ENCODE results near the gene POLR2B. TPM values are rescaled to one million over a fixed set of nuclear protein-coding genes. Genes with fewer than 3 reads are reported as not detected.

The POLR2B gene
- total and polyA plus RNA-seq, 2 of the 4 experiments (the other 2 are of a cell fraction): 74.0 to 106 TPM

DNA sequence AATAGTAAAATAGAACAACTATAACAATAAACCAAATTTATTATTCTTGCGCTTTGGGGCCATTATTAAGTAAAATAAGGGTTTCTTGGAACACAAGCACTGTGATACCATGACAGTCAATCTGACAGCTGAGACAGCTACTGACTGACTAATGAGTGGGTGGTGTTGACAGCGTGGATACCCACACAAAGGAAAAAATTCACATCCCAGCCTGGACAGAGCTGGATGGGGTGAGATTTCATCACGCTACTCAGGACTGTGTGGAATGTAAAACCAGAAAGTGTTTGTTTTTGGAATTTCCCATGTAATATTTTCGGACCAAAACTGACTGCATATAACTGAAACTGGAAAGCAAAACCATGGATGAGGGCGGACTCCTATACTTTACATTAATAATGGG, 82.7 kb downstream of the POLR2B start:
- Histone ChIP-seq H3K9me1 (ENCODE audit: insufficient read depth, low read length) (peaks cover 26% of the 10 kb centered on the region), H3K9ac (ENCODE audit: low read depth, low read length) (no peak overlapping the region), H2AK9ac (replicated peaks; ENCODE audit: low read depth, low read length, poor library complexity) (no peak overlapping the region), H3K79me1 (ENCODE audit: low read depth in 1 of 2, low read length in 2 of 2) (peaks cover 15 to 72% of the 10 kb centered on the region in 2 experiments), H2BK20ac (ENCODE audit: low read depth, low read length) (peak overlapping the region; percentile 40; the same call in 1 of the 2 replicates), H2BK120ac (ENCODE audit: low read depth, low read length) (no peak overlapping the region), H3K9me3 (ENCODE audit: control insufficient read depth, insufficient read depth, low read length) (no peaks in the 10 kb centered on the region), H3K4me3 (ENCODE audit: insufficient read depth, low read depth, low read length) (no peak overlapping the region), H2BK15ac (ENCODE audit: low read depth, low read length) (no peak overlapping the region), H3K14ac (replicated peaks; ENCODE audit: low read depth, low read length) (no peak overlapping the region), H4K20me1 (ENCODE audit: insufficient read depth, low read length) (peaks cover 6% of the 10 kb centered on the region), H2BK5ac (ENCODE audit: low read depth, low read length, poor library complexity, severe bottlenecking) (peak overlapping the region; percentile 64), H2AK5ac (ENCODE audit: low read depth, low read length) (peak overlapping the region; percentile 47; the same call in 1 of the 2 replicates), H3K4me2 (ENCODE audit: low read depth, low read length) (no peak overlapping the region), H3K56ac (ENCODE audit: extremely low read depth, insufficient read depth, low read length) (no peak overlapping the region), H3K4ac (ENCODE audit: low read depth, low read length) (peak overlapping the region; percentile 7; the same call in 1 of the 2 replicates), H4K91ac (ENCODE audit: insufficient read depth, low read depth, low read length) (peak overlapping the region; percentile 1; the same call in 1 of the 2 replicates), H3K36me3 (ENCODE audit: control insufficient read depth, insufficient read depth, low read length) (no peaks in the 10 kb centered on the region), H3K27ac (ENCODE audit: insufficient read depth, low read length) (no peak overlapping the region), H4K5ac (ENCODE audit: low read depth, low read length) (no peak overlapping the region), H3K27me3 (ENCODE audit: control insufficient read depth, insufficient read depth, low read length) (no peaks in the 10 kb centered on the region), H3K4me1 (ENCODE audit: control insufficient read depth, insufficient read depth, low read length) (peaks cover 26% of the 10 kb centered on the region), H2AFZ (replicated peaks; ENCODE audit: low read length, poor library complexity) (no peak overlapping the region), H3K18ac (ENCODE audit: low read depth, low read length) (no peak overlapping the region; the same call in 1 of the 2 replicates), H3K23ac (ENCODE audit: low read depth, low read length) (no peak overlapping the region), H4K8ac (ENCODE audit: low read depth in 2 of 2, low read length in 2 of 2) (no peak overlapping the region)
- dilution Hi-C loops (cut with HindIII; ENCODE audit: low sequenced_read_pairs, unreplicated experiment) (no loop called here), intact Hi-C loops (cut with micrococcal nuclease) (no loop called here), in situ Hi-C loops (cut with MboI; ENCODE audit: low sequenced_read_pairs) (no loop called here)
- no CpG with 5 or more reads among the region's 5 CpGs for WGBS, 2 experiments (ENCODE audit: extremely low coverage in 2 of 2, insufficient read length in 1 of 2)
- TF ChIP-seq MAZ (IDR thresholded peaks at IDR 0.05; ENCODE audit: borderline replicate concordance, low read depth, low read length) (no peak), CEBPB (IDR thresholded peaks at IDR 0.05; ENCODE audit: low read depth, low read length) (peak; percentile 73; the same call in 1 of the 2 replicates)
- ChIA-PET CTCF (no interaction called here), POLR2A (ENCODE audit: unreplicated experiment) (no interaction called here)
- DNase-seq: peak; percentile 70
- peak; percentile 25 for ATAC-seq (ENCODE audit: low read depth)
- BruUV-seq (replicated peaks): no TSS peak

All from IMR-90 (cell line).